COLO829 (cell line): Measurements from ENCODE around the gene U2AF1L4.
"Not testable (repeated sequence)": the region's sequence is repeated elsewhere in the genome, so short reads cannot be mapped to it uniquely, and the experiment has no call there.

Experiments used
- DNase-seq: peaks from one replicate; pipeline ENCODE4 v3.0.0; 2012; ENCODE audit warnings: low spot score

U2AF1L4 gene

GRCh38 chr19:35780717-35781116 is 35.5 kb upstream of the U2AF1L4 start:
- DNase-seq: no peak

GRCh38 chr19:35780058-35780457 is 34.8 kb upstream of the U2AF1L4 start:
- DNase-seq: no peak

GRCh38 chr19:35779033-35779432 is 33.8 kb upstream of the U2AF1L4 start:
- no peak for DNase-seq

- DNase-seq: no peak
Measured at GRCh38 chr19:35777961-35778360, 32.7 kb upstream of the U2AF1L4 start.

- DNase-seq: peak; percentile 44
Measured at GRCh38 chr19:35777086-35777841, 32.0 kb upstream of the U2AF1L4 start.

GRCh38 chr19:35776102-35776788 is 31.0 kb upstream of the U2AF1L4 start:
- no peak for DNase-seq

- DNase-seq: peak; percentile 96
Measured at GRCh38 chr19:35775298-35776101, 30.3 kb upstream of the U2AF1L4 start, which contains the start of gene ARHGAP33. Gene ARHGAP33, plus strand, starts transcription at chr19:35775564. Its CDS starts 95 bp downstream, at chr19:35775659.

GRCh38 chr19:35775046-35775297 is 29.8 kb upstream of the U2AF1L4 start:
- DNase-seq: no peak

GRCh38 chr19:35774274-35775045 is 29.2 kb upstream of the U2AF1L4 start:
- no peak for DNase-seq

- DNase-seq: no peak
Measured at GRCh38 chr19:35773020-35773806, 28.0 kb upstream of the U2AF1L4 start.

- DNase-seq: not testable (repeated sequence)
Measured at GRCh38 chr19:35772362-35772761, 27.1 kb upstream of the U2AF1L4 start.

GRCh38 chr19:35768082-35768421 is 22.8 kb upstream of the U2AF1L4 start:
- DNase-seq: no peak

- DNase-seq: no peak
Measured at GRCh38 chr19:35767288-35768081, 22.3 kb upstream of the U2AF1L4 start.

GRCh38 chr19:35766571-35767104 is 21.4 kb upstream of the U2AF1L4 start:
- DNase-seq: no peak

GRCh38 chr19:35764432-35765315 is 19.5 kb upstream of the U2AF1L4 start:
- no peak for DNase-seq

- DNase-seq: no peak
Measured at GRCh38 chr19:35760711-35761349, 15.6 kb upstream of the U2AF1L4 start.

- no peak for DNase-seq
Measured at GRCh38 chr19:35759697-35760096, 14.5 kb upstream of the U2AF1L4 start.

- peak; percentile 96 for DNase-seq
Measured at GRCh38 chr19:35757749-35758608, 12.8 kb upstream of the U2AF1L4 start, which contains the start of gene PROSER3. Gene PROSER3, plus strand, starts transcription at chr19:35758176. Its CDS starts 40 bp downstream, at chr19:35758216.
